ENCODE results near the gene ZBTB9. TPM values are rescaled to one million over a fixed set of nuclear protein-coding genes. Genes with fewer than 3 reads are reported as not detected.

The ZBTB9 gene
- total RNA-seq, 4 donors from 2014 or later, result 1.1 to 2.8 (median 2.5) TPM

DNA sequence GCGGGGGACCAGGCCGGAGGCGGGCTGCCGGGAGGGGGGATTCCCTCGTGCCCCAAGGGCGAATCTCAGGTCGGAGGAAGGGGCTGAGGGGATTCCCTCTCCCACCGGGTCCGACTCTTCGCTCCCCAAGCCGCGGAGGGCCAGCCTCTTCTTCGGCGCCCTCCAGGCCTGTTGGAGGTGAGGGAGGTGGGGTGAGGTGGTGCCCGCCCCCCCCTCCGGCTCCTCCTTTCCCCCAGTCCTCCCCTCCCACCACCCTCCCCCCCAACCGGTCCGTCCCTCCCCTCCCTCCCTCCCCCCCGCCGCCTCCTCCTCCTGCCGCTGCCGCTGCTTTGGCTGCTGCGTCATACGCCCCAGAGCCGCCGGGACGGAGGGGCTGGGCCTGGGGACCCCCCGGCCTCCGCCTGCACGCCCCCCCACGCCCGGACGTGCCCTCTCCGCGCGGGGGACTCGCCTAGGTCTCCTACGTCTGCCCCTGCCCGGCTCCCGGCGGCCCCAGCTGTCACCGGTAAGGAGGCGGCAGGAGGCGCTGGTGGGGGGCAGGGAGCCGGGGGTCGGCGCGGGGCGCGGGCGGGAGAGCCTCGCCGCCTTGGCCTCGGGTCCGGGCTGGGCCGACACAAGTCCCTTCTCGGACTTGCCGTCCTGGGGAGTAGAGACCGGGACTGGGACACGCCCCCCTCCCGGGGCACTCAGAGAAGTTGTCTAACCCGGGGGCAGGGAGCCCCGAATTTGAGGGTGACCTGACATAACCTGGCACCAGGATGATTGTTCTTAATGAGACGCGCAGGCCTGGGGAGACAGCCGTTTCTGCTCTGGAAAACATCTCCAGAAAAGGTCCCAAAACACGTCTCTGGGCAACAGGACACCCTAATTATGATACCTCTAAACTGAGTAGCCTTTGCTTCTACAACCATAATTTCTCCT, 43.4 kb upstream of the ZBTB9 start, which contains the start of gene PHF1:
PHF1 (plus strand) TSS at position 304 of the 921 bp plus-strand sequence. CDS start 1,250 bp downstream, outside the sequence.
- TF ChIP-seq, protein P1, sequence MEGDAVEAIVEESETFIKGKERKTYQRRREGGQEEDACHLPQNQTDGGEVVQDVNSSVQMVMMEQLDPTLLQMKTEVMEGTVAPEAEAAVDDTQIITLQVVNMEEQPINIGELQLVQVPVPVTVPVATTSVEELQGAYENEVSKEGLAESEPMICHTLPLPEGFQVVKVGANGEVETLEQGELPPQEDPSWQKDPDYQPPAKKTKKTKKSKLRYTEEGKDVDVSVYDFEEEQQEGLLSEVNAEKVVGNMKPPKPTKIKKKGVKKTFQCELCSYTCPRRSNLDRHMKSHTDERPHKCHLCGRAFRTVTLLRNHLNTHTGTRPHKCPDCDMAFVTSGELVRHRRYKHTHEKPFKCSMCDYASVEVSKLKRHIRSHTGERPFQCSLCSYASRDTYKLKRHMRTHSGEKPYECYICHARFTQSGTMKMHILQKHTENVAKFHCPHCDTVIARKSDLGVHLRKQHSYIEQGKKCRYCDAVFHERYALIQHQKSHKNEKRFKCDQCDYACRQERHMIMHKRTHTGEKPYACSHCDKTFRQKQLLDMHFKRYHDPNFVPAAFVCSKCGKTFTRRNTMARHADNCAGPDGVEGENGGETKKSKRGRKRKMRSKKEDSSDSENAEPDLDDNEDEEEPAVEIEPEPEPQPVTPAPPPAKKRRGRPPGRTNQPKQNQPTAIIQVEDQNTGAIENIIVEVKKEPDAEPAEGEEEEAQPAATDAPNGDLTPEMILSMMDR (IDR thresholded peaks at IDR 0.05; ENCODE audit: low read depth), result no peak

DNA sequence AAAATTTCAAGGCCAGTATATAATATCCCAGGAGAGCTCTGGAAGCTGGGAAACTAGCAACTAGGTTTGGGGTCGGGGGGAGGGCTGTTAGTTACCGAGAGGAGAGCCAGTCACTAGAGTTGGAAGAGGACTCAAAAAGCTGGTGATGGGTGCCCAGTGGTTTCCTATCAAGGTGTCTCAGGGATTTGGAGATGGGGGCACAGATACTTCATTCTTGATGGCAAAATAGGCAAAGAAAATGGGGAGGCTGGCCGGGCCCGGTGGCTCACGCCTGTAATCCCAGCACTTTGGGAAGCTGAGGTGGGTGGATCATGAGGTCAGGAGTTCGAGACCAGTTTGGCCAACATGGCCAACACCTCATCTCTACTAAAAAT, 42.8 kb upstream of the ZBTB9 start:
- TF ChIP-seq, protein P1 (IDR thresholded peaks at IDR 0.05; ENCODE audit: low read depth), result no peak

DNA sequence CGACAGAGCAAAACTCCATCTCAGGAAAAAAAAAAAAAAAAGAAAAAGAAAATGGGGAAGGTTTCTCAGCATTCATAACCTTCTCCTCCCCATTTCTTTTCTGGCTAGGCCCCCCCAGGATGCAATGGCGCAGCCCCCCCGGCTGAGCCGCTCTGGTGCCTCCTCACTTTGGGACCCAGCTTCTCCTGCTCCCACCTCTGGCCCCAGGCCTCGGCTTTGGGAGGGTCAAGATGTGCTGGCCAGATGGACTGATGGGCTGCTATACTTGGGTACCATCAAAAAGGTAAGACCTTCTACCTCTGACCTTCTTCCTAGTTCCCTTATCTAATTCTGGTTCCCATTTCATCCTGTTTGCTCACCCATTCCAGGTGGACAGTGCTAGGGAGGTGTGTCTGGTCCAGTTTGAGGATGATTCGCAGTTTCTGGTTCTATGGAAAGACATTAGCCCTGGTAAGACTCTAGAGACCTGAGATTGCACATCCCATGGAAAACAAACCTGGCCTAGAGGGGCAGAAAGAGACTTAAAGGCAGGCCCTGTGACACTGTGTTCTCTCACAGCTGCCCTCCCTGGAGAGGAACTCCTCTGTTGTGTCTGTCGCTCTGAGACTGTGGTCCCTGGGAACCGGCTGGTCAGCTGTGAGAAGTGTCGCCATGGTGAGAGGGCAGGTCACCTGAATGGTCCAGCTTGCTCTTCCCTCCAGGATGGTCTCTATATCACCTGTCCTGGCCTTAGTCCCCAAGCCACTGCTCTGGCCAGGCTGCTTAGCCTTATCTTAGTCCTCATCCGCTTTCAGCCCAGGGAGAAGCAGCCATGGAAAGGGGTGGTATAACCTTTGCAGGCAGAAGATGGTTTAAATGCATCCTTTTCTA, 42.0 kb upstream of the ZBTB9 start:
- TF ChIP-seq, protein P1 (IDR thresholded peaks at IDR 0.05; ENCODE audit: low read depth), result no peak

DNA sequence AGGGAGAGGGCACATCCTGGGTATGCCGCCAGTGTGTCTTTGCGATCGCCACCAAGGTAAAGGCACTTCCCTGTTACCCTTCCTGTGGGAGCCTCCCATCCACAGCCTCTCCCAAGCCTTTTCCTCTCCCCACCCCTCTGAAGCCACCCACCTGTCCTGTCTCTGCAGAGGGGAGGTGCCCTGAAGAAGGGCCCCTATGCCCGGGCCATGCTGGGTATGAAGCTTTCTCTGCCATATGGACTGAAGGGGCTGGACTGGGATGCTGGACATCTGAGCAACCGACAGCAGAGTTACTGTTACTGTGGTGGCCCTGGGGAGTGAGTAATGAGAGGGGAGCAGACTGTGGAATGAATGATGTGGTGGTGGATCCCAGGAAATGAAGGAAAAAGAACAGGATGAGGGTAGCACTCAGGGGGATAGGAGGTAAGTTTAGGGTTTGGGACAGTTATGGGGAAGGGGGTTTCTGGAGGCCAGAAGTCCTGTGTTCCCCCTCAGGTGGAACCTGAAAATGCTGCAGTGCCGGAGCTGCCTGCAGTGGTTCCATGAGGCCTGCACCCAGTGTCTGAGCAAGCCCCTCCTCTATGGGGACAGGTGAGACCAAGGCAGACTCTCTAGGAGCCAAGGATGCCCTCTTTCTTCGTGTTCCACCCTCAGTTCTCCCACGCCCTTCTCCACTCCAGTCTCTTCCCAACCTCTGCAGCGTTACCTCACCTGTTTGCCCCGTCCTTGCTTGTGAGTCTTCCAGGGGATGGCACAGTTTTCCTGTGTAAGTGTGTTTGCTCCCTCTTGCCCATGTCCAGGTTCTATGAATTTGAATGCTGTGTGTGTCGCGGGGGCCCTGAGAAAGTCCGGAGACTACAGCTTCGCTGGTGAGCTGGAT, 40.9 kb upstream of the ZBTB9 start:
- TF ChIP-seq, protein P1 (IDR thresholded peaks at IDR 0.05; ENCODE audit: low read depth), result no peak

DNA sequence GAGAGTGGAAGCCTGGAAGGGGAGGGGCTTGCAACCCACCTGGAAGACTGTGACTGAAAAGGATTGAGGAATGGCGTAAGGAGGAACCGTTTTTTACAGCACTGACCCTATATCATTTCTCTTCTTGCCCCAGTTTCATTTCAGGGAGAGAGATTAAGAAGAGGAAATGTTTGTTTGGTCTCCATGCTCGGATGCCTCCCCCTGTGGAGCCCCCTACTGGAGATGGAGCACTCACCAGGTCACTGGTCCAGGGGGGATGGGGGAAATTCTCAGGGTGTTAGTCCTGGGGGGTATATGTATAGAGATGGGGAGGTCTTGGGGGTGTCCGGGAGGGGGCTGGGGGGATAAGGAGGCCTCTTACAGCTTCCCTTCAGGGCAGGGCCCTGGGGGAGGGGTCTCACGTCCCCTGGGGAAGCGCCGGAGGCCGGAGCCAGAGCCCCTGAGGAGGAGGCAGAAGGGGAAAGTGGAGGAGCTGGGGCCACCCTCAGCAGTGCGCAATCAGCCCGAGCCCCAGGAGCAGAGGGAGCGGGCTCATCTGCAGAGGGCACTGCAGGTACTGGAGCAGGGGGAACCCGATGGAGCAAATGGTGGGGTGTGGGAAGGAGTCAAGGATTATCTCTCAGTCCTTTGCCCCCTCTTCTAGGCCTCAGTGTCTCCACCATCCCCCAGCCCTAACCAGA, 39.6 kb upstream of the ZBTB9 start:
- TF ChIP-seq, protein P1 (IDR thresholded peaks at IDR 0.05; ENCODE audit: low read depth), result no peak

DNA sequence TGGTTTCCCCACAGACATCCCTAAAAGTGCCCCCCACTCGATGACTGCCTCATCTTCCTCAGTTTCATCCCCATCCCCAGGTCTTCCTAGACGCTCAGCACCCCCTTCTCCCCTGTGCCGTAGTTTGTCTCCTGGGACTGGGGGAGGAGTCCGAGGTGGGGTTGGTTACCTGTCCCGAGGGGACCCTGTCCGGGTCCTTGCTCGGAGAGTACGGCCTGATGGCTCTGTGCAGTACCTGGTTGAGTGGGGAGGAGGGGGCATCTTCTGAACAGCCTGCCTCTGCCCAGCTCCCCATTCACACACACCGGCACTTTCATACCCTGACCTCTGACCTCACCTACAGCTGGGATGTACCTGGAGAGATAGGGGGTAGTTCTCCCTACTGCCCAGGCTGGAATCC, 38.5 kb upstream of the ZBTB9 start:
- TF ChIP-seq, protein P1 (IDR thresholded peaks at IDR 0.05; ENCODE audit: low read depth), result no peak
